Measurements from ENCODE around the gene PLSCR4. TPM values are rescaled to one million over a fixed set of nuclear protein-coding genes. Genes with fewer than 3 reads are reported as not detected.
A peak's percentile ranks its signal among the peaks of the same experiment; 100 is the strongest.

PLSCR4 gene
- total RNA-seq, 2 donors from 2014 or later: 19.4 to 28.5 TPM

GRCh38 chr3:146195605-146196004 is 55.3 kb downstream of the PLSCR4 start:
- no peaks in the 10 kb centered on the region for H3K9me3 ChIP-seq
- peaks cover 0 to 1% of the 10 kb centered on the region in 2 donors for H3K36me3 ChIP-seq (replicated peaks in 1 of 2; ENCODE audit: insufficient read depth in 1 of 2, low read depth in 2 of 2)
- WGBS, 2 donors: 24 to 28% methylated on average over 4 of the region's 4 CpGs
- H3K4me1 ChIP-seq: no peaks in the 10 kb centered on the region
- H3K27me3 ChIP-seq: no peaks in the 10 kb centered on the region
- no peak for DNase-seq
- intact Hi-C loops (cut with DNase I): no loop called here
- ATAC-seq: no peak
- no peak overlapping the region for H3K27ac ChIP-seq
- TF ChIP-seq CTCF (IDR thresholded peaks at IDR 0.05) (no peak), POLR2A (IDR thresholded peaks at IDR 0.05) (no peak)
- H3K4me3 ChIP-seq: no peak overlapping the region

- no peaks in the 10 kb centered on the region for H3K27me3 ChIP-seq
- H3K9me3 ChIP-seq: no peaks in the 10 kb centered on the region
- no peak for DNase-seq
- no peaks in the 10 kb centered on the region for H3K4me1 ChIP-seq
- H3K27ac ChIP-seq: no peak overlapping the region
- intact Hi-C loops (cut with DNase I): no loop called here
- no peak for ATAC-seq
- TF ChIP-seq POLR2A (IDR thresholded peaks at IDR 0.05): no peak
- no peak for TF ChIP-seq CTCF (IDR thresholded peaks at IDR 0.05)
- no peak overlapping the region for H3K4me3 ChIP-seq
- 69 to 78% methylated on average over 3 of the region's 3 CpGs for WGBS, 2 donors
- peaks cover 0 to 1% of the 10 kb centered on the region in 2 donors for H3K36me3 ChIP-seq (replicated peaks in 1 of 2; ENCODE audit: insufficient read depth in 1 of 2, low read depth in 2 of 2)
Measured at GRCh38 chr3:146195030-146195429, 55.9 kb downstream of the PLSCR4 start.

- no peak overlapping the region for H3K4me3 ChIP-seq
- no peaks in the 10 kb centered on the region for H3K27me3 ChIP-seq
- WGBS, 2 donors: 77 to 83% methylated on average over 1 of the region's 1 CpG
- intact Hi-C loops (cut with DNase I): no loop called here
- H3K36me3 ChIP-seq (replicated peaks in 1 of 2; ENCODE audit: insufficient read depth in 1 of 2, low read depth in 2 of 2): no peaks in the 10 kb centered on the region
- DNase-seq (no peak), ATAC-seq (no peak)
- TF ChIP-seq CTCF (IDR thresholded peaks at IDR 0.05) (no peak), POLR2A (IDR thresholded peaks at IDR 0.05) (no peak)
- H3K4me1 ChIP-seq: no peaks in the 10 kb centered on the region
- H3K27ac ChIP-seq: no peak overlapping the region
- no peaks in the 10 kb centered on the region for H3K9me3 ChIP-seq
Measured at GRCh38 chr3:146191051-146191450, 59.9 kb downstream of the PLSCR4 start.

- peak; percentile 64 to 74 (median 68) for TF ChIP-seq CTCF (IDR thresholded peaks at IDR 0.05)
- no peak for TF ChIP-seq POLR2A (IDR thresholded peaks at IDR 0.05)
- Histone ChIP-seq H3K9me3 (no peaks in the 10 kb centered on the region), H3K27me3 (no peaks in the 10 kb centered on the region), H3K36me3 (replicated peaks in 1 of 2; ENCODE audit: insufficient read depth in 1 of 2, low read depth in 2 of 2) (no peaks in the 10 kb centered on the region), H3K27ac (no peak overlapping the region), H3K4me1 (peaks cover 2% of the 10 kb centered on the region), H3K4me3 (no peak overlapping the region)
- intact Hi-C loops (cut with DNase I): loop anchor here (10.0 kb wide), 1 partner anchor 125 kb away; no protein-coding TSS in a partner anchor
- DNase-seq (peak; percentile 19 to 27 (median 26)), ATAC-seq (peak; percentile 86)
- 5 to 8% methylated on average over 6 of the region's 6 CpGs for WGBS, 2 donors
Measured at GRCh38 chr3:146189519-146190173, 61.3 kb downstream of the PLSCR4 start.
